ENCODE measurements around the gene PEAK1. TPM values are rescaled to one million over a fixed set of nuclear protein-coding genes. Genes with fewer than 3 reads are reported as not detected.
A peak's percentile ranks its signal among the peaks of the same experiment; 100 is the strongest.
"Not testable (repeated sequence)": the region's sequence is repeated elsewhere in the genome, so short reads cannot be mapped to it uniquely, and the experiment has no call there.

The PEAK1 gene
- total and polyA plus RNA-seq, 7 donors: 4.0 to 32.1 (median 25.3) TPM

- intact Hi-C loops (cut with DNase I): loop anchor here in 1 of 2 donors (10.0 kb wide), 1 partner anchor 287 kb away; no protein-coding TSS in a partner anchor
These were observed 8.3 kb downstream of the PEAK1 start for GRCh38 chr15:77411619-77411976.

DNA sequence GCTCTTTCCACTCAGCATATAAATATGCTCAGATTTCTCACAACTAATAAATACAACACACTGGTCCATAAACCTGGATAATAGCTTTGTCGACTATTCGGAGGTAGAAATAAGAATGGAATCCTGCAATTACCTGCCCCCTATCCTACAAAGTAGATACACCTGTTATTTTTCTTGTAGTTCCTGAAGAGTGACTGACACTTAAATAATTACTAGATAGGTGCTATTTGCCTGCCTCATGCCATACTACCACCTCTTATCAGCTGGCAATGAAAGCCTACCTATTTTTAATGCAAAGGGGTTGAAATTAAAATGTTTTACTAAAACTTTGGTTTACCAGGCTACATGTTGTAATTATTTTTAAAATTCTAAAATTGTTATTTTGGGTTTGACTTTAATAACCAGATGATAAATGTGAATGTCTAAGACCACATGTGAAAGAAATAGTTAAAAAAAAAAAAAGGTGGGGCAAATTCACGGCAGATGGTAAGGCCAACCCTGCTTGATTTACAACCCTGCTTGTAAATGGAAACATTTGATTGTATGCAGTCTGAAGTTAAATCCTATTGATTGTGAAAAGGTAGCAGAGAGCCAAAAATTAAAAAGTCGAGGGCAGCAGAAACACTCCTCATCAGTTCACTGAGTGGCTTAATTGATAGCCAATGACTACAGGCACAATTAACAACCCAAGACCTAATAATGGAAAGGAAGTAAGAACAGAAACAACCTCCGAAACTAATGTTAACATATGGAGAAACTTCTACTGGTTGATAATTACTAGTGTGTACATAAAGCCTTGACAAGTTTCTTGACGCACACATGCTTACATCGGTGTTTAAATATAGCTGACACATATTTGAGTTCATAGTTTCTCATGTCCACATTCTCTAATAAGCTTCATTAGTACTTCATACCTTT lies 8.9 kb downstream of the PEAK1 start:
- no peaks in the 10 kb centered on the region for H3K27me3 ChIP-seq (ENCODE audit: insufficient read depth in 3 of 3, low read length in 2 of 3)
- intact Hi-C loops (cut with DNase I): loop anchor here in 1 of 2 donors (10.0 kb wide), 1 partner anchor 286 kb away; no protein-coding TSS in a partner anchor
- no peak overlapping the region for H3K4me3 ChIP-seq
- TF ChIP-seq CTCF (IDR thresholded peaks at IDR 0.05): no peak
- DNase-seq: no peak
- ATAC-seq: no peak
- no peak overlapping the region for H3K27ac ChIP-seq
- 62 to 67% (median 64%) methylated on average over 7 of the region's 7 CpGs for WGBS, 3 donors
- peaks cover 33% of the 10 kb centered on the region for H3K4me1 ChIP-seq
- H3K9me3 ChIP-seq: no peaks in the 10 kb centered on the region
- no peaks in the 10 kb centered on the region for H3K36me3 ChIP-seq (ENCODE audit: insufficient read depth in 1 of 2, low read depth in 1 of 2)

More at GRCh38 chr15:77411619-77411976, 8.3 kb downstream of the PEAK1 start:
- TF ChIP-seq CTCF (IDR thresholded peaks at IDR 0.05): no peak
- Histone ChIP-seq H3K9me3 (no peaks in the 10 kb centered on the region), H3K4me1 (peaks cover 39% of the 10 kb centered on the region), H3K36me3 (ENCODE audit: insufficient read depth in 1 of 2, low read depth in 1 of 2) (no peaks in the 10 kb centered on the region), H3K4me3 (no peak overlapping the region), H3K27ac (no peak overlapping the region), H3K27me3 (ENCODE audit: insufficient read depth in 3 of 3, low read length in 2 of 3) (no peaks in the 10 kb centered on the region)
- DNase-seq (no peak), ATAC-seq (no peak)
- WGBS, 3 donors: 95 to 97% (median 95%) methylated on average over 3 of the region's 3 CpGs

DNA sequence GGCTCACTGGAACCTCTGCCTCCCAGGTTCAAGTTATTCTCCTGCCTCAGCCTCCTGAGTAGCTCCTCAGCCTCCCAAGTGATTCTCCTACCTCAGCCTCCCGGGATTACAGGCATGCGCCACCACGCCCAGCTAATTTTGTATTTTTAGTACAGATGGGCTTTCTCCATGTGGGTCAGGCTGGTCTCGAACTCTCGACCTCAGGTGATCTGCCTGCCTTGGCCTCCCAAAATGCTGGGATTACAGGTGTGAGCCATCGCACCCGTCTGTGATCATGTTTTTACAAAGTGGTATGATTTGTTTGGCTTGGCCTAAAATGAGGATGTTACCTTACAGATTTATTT lies 9.8 kb downstream of the PEAK1 start:
- H3K4me3 ChIP-seq; H3K9me3 ChIP-seq; H3K36me3 ChIP-seq (ENCODE audit: insufficient read depth in 1 of 2, low read depth in 1 of 2); H3K27me3 ChIP-seq (ENCODE audit: insufficient read depth in 3 of 3, low read length in 2 of 3); ATAC-seq; H3K27ac ChIP-seq; DNase-seq: not testable (repeated sequence)
- 93 to 95% (median 94%) methylated on average over 7 of the region's 7 CpGs for WGBS, 3 donors
- peaks cover 29% of the 10 kb centered on the region for H3K4me1 ChIP-seq
- intact Hi-C loops (cut with DNase I): loop anchor here in 1 of 2 donors (10.0 kb wide), 1 partner anchor 285 kb away; no protein-coding TSS in a partner anchor

DNA sequence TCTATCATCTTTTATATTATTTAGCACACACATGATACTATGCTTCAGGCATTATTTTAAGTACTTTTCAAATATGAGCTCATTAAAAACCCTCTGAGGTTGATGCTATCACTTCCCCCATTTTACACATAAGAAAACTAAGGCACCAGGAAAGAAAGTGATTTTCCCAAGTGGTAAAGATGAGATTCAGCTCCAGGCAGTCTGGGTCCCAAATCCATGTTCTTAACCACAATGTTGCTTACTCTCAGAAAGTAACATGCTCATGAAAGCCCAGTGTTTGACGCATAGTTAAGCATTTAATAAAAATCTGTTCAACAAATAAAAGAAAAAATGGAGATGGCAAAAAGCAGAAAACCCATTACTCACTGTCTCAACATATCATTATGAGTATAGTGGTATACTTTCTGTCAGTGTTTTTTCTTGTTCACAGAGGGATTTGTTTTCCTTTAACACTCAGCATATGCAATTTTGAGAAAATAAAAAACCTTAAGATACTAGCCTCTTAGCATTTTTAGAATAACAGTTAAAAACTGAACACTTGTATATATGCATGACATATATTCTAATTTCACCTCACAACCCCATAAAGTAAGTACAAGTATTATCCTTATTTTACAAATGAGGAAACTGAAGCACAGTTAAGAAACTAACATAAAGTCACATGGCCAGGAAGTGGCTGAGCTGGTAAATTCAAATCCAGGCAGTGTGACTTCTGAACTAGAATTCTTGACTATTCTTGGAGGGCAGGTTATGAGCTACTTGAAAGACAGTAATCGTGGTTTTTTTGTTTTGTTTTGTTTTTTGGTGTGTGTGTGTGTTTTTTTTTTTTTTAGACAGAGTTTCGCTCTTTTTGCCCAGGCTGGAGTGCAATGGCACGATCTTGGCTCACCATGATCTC lies 10.4 kb downstream of the PEAK1 start:
- no peak for TF ChIP-seq CTCF (IDR thresholded peaks at IDR 0.05)
- WGBS, 3 donors: 79 to 89% (median 83%) methylated on average over 4 of the region's 4 CpGs
- no peaks in the 10 kb centered on the region for H3K27me3 ChIP-seq (ENCODE audit: insufficient read depth in 3 of 3, low read length in 2 of 3)
- H3K4me3 ChIP-seq: no peak overlapping the region
- no peaks in the 10 kb centered on the region for H3K9me3 ChIP-seq
- ATAC-seq (peak in 1 of 4 donors; percentile 42), DNase-seq (no peak)
- intact Hi-C loops (cut with DNase I): loop anchor here in 1 of 2 donors (10.0 kb wide), 1 partner anchor 285 kb away; no protein-coding TSS in a partner anchor
- peaks cover 30% of the 10 kb centered on the region for H3K4me1 ChIP-seq
- no peak overlapping the region for H3K27ac ChIP-seq
- no peaks in the 10 kb centered on the region for H3K36me3 ChIP-seq (ENCODE audit: insufficient read depth in 1 of 2, low read depth in 1 of 2)

DNA sequence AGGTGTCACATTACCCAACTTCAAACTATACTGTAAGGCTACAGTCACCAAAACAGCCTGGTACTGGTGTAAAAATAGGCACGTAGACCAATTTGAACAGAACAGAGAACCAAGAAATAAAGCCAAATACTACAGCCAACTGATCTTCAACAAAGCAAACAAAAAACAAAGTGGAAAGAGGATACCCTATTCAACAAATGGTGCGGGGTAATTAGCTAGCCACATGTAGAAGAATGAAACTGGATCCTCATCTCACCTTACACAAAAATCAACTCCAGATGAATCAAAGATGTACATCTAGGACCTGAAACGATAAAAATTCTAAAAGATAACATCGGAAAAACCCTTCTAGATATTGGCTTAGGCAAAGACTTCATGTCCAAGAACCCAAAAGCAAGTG lies 13.1 kb downstream of the PEAK1 start:
- no peak overlapping the region for H3K4me3 ChIP-seq
- ATAC-seq: no peak

DNA sequence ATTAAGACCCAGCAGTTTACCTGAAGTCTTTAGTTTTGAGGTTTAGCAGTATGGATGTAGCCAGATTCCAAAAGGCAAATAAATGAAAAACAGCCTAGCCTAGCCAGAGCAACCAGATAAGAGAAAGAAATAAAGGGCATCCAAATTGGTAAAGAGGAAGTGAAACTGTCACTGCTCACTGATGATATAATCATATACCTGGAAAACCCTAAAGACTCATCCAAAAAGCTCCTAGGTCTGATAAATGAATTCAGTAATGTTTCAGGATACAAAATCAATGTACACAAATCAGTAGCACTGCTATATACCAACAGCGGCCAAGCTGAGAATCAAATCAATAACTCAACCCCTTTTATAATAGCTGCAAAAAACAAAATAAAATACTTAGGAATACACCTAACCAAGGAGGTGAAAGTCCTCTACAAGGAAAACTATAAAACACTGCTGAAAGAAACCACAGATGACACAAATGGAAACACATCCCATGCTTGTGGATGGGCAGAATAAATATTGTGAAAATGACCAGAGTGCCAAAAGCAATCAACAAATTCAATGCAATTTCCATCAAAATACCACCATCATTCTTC lies 13.6 kb downstream of the PEAK1 start:
- H3K4me3 ChIP-seq; H3K27me3 ChIP-seq (ENCODE audit: insufficient read depth in 3 of 3, low read length in 2 of 3); DNase-seq; intact Hi-C loops (cut with DNase I); H3K27ac ChIP-seq; ATAC-seq; H3K9me3 ChIP-seq; H3K36me3 ChIP-seq (ENCODE audit: insufficient read depth in 1 of 2, low read depth in 1 of 2): not testable (repeated sequence)
- WGBS, 3 donors: 95 to 100% (median 100%) methylated on average over 1 of the region's 1 CpG
- H3K4me1 ChIP-seq: peaks cover 26% of the 10 kb centered on the region

More for the DNA sequence above, 13.1 kb downstream of the PEAK1 start:
- DNase-seq: no peak
- Histone ChIP-seq H3K36me3 (ENCODE audit: insufficient read depth in 1 of 2, low read depth in 1 of 2) (no peaks in the 10 kb centered on the region), H3K27me3 (ENCODE audit: insufficient read depth in 3 of 3, low read length in 2 of 3) (no peaks in the 10 kb centered on the region), H3K4me1 (peaks cover 29% of the 10 kb centered on the region), H3K9me3 (no peaks in the 10 kb centered on the region), H3K27ac (no peak overlapping the region)
- intact Hi-C loops (cut with DNase I): no loop called here
- TF ChIP-seq CTCF (IDR thresholded peaks at IDR 0.05): no peak
- 92 to 94% (median 94%) methylated on average over 4 of the region's 4 CpGs for WGBS, 3 donors
